Endodermal cell (in vitro differentiated cells): Measurements from ENCODE around the gene SKOR1. TPM values are rescaled to one million over a fixed set of nuclear protein-coding genes. Genes with fewer than 3 reads are reported as not detected.

Source experiments
- DNase-seq: peaks from one replicate; pipeline ENCODE4 v3.0.0-alpha.2; 2017
- H3K27ac ChIP-seq: 2 replicates; pipeline ENCODE4 v1.5.1; 2013; ENCODE audit warnings: mild to moderate bottlenecking, low read depth, low read length, moderate library complexity
- H3K27me3 ChIP-seq: 2 replicates; pipeline ENCODE4 v1.6.1; 2013; ENCODE audit warnings: mild to moderate bottlenecking, low read length, moderate library complexity; ENCODE audit not compliant: insufficient read depth, control insufficient read depth, poor library complexity, severe bottlenecking
- H3K36me3 ChIP-seq: 2 replicates; pipeline ENCODE4 v1.7.0; 2013; ENCODE audit warnings: mild to moderate bottlenecking, low read length, moderate library complexity; ENCODE audit not compliant: control insufficient read depth, insufficient read depth
- H3K4me1 ChIP-seq: one replicate; pipeline ENCODE4 v1.7.0; 2013; ENCODE audit warnings: low read length; ENCODE audit not compliant: control insufficient read depth, insufficient read depth
- H3K4me3 ChIP-seq: 2 replicates; pipeline ENCODE4 v1.5.1; 2013; ENCODE audit warnings: mild to moderate bottlenecking, low read length, moderate library complexity
- H3K9ac ChIP-seq: 2 replicates; pipeline ENCODE4 v1.6.1; 2013; ENCODE audit warnings: mild to moderate bottlenecking, low read length, moderate library complexity; ENCODE audit not compliant: poor library complexity, severe bottlenecking; ENCODE audit errors: extremely low read depth
- H3K9me3 ChIP-seq: 2 replicates; pipeline ENCODE4 v1.6.1; 2013; ENCODE audit warnings: mild to moderate bottlenecking, low read length, moderate library complexity; ENCODE audit not compliant: control insufficient read depth
- H3K27ac Mint-ChIP-seq: 2 replicates; pipeline ENCODE4 v1.8.0; 2020; ENCODE audit warnings: mixed read lengths
- H3K27me3 Mint-ChIP-seq: 2 replicates; pipeline ENCODE4 v1.8.0; 2021; ENCODE audit warnings: mild to moderate bottlenecking, mixed read lengths; ENCODE audit not compliant: insufficient read depth
- H3K36me3 Mint-ChIP-seq: 2 replicates; pipeline ENCODE4 v1.8.0; 2020; ENCODE audit warnings: low read depth, mixed read lengths
- H3K4me1 Mint-ChIP-seq: 2 replicates; pipeline ENCODE4 v1.8.0; 2020; ENCODE audit warnings: mixed read lengths
- H3K4me3 Mint-ChIP-seq: 2 replicates; pipeline ENCODE4 v1.8.0; 2020; ENCODE audit warnings: mild to moderate bottlenecking, moderate library complexity, mixed read lengths
- H3K9me3 Mint-ChIP-seq: 2 replicates; pipeline ENCODE4 v1.8.0; 2020; ENCODE audit warnings: mild to moderate bottlenecking, mixed read lengths
- CTCF ChIP-seq: fragments of 200-600 bp; sonication (generic); conservative IDR thresholded peaks from 2 replicates; pipeline ENCODE4 v1.5.0; 2021; ENCODE audit warnings: antibody characterized with exemption, mild to moderate bottlenecking
- WGBS, 2 experiments: methylation state at CpG; one replicate each; pipeline versions ENCODE4 v1.1.5 to v1.1.7; 2013; ENCODE audit warnings: missing lambda C conversion rate in 2 of 2, mixed read lengths in 1 of 2; ENCODE audit not compliant: insufficient coverage in 1 of 2, insufficient read length in 1 of 2; 5-methylcytosine and 5-hydroxymethylcytosine counted together
- total RNA-seq, 2 donors: library from RNA; stranded (reverse); fragmentation: NEBNext Ultra II Directional in 1 of 2; extraction: Animal tissue kit (Norgen Biotek cat#: 25700) in 1 of 2; gene quantifications; 2 replicates in 1 of 2; 3 replicates in 1 of 2; pipeline ENCODE4 v1.2.1, GENCODE V29; 2021

SKOR1 gene
- total RNA-seq, 2 donors from 2014 or later: 0.37 to 0.51 TPM

- H3K9me3 Mint-ChIP-seq: no peaks in the 10 kb centered on the region
- H3K4me1 ChIP-seq: no peaks in the 10 kb centered on the region
- peaks cover 2% of the 10 kb centered on the region for H3K27me3 Mint-ChIP-seq
- no peak overlapping the region for H3K4me3 Mint-ChIP-seq
- H3K36me3 ChIP-seq: no peaks in the 10 kb centered on the region
- no peak for TF ChIP-seq CTCF
- no peaks in the 10 kb centered on the region for H3K27me3 ChIP-seq
- no peaks in the 10 kb centered on the region for H3K36me3 Mint-ChIP-seq
- H3K9me3 ChIP-seq: no peaks in the 10 kb centered on the region
- WGBS, 2 experiments: 89 to 96% methylated on average over 4 to 10 of the region's 11 CpGs
- no peak for DNase-seq
- peaks cover 5% of the 10 kb centered on the region for H3K4me1 Mint-ChIP-seq
- H3K27ac Mint-ChIP-seq: no peak overlapping the region
- no peak overlapping the region for H3K27ac ChIP-seq
- H3K9ac ChIP-seq: no peak overlapping the region
- H3K4me3 ChIP-seq: no peak overlapping the region
Measured at GRCh38 chr15:67879440-67880129, 54.3 kb downstream of the SKOR1 start.

GRCh38 chr15:67880651-67881182 lies 55.4 kb downstream of the SKOR1 start:
- H3K4me3 Mint-ChIP-seq: no peak overlapping the region
- no peak overlapping the region for H3K27ac Mint-ChIP-seq
- Histone ChIP-seq H3K4me3 (no peak overlapping the region), H3K9ac (no peak overlapping the region), H3K27me3 (peaks cover 8% of the 10 kb centered on the region), H3K36me3 (no peaks in the 10 kb centered on the region), H3K4me1 (no peaks in the 10 kb centered on the region), H3K9me3 (no peaks in the 10 kb centered on the region), H3K27ac (no peak overlapping the region)
- TF ChIP-seq CTCF: no peak
- H3K36me3 Mint-ChIP-seq: no peaks in the 10 kb centered on the region
- 91 to 100% methylated on average over 2 to 3 of the region's 3 CpGs for WGBS, 2 experiments
- peaks cover 7% of the 10 kb centered on the region for H3K4me1 Mint-ChIP-seq
- H3K9me3 Mint-ChIP-seq: no peaks in the 10 kb centered on the region
- no peak for DNase-seq
- peaks cover 10% of the 10 kb centered on the region for H3K27me3 Mint-ChIP-seq

- H3K36me3 ChIP-seq: no peaks in the 10 kb centered on the region
- DNase-seq: no peak
- H3K36me3 Mint-ChIP-seq: no peaks in the 10 kb centered on the region
Measured at GRCh38 chr15:67882487-67883233, 57.4 kb downstream of the SKOR1 start.

More at GRCh38 chr15:67882487-67883233, 57.4 kb downstream of the SKOR1 start:
- Histone ChIP-seq H3K4me1 (no peaks in the 10 kb centered on the region), H3K4me3 (no peak overlapping the region), H3K9ac (no peak overlapping the region), H3K27me3 (peaks cover 11% of the 10 kb centered on the region), H3K9me3 (no peaks in the 10 kb centered on the region), H3K27ac (no peak overlapping the region)
- Mint-ChIP-seq H3K27ac (no peak overlapping the region), H3K9me3 (no peaks in the 10 kb centered on the region), H3K4me3 (no peak overlapping the region), H3K4me1 (peaks cover 7% of the 10 kb centered on the region), H3K27me3 (peaks cover 14% of the 10 kb centered on the region)
- TF ChIP-seq CTCF: no peak
- 91 to 98% methylated on average over 6 to 7 of the region's 8 CpGs for WGBS, 2 experiments
